CD4-positive, alpha-beta T cell treated with Interleukin-17A for 4 hours (primary cell): Measurements from ENCODE around the gene KDR.

Experiments used
- DNase-seq: peaks from one replicate; pipeline ENCODE4 v3.0.0-alpha.2; 2020; ENCODE audit warnings: mixed read lengths

KDR gene

GRCh38 chr4:55077577-55077976 lies 47.8 kb downstream of the KDR start:
- DNase-seq, result no peak

- no peak for DNase-seq
These were observed 49.3 kb downstream of the KDR start for GRCh38 chr4:55075823-55076716.

- no peak for DNase-seq
These were observed 50.0 kb downstream of the KDR start for GRCh38 chr4:55075376-55075775.

- no peak for DNase-seq
These were observed 51.0 kb downstream of the KDR start for GRCh38 chr4:55074386-55074785.

- DNase-seq, result no peak
These were observed 53.4 kb downstream of the KDR start for GRCh38 chr4:55071951-55072350.

GRCh38 chr4:55069248-55069647 lies 56.1 kb downstream of the KDR start:
- no peak for DNase-seq

GRCh38 chr4:55068522-55068921 lies 56.9 kb downstream of the KDR start:
- DNase-seq, result no peak

- no peak for DNase-seq
These were observed 59.4 kb downstream of the KDR start for GRCh38 chr4:55066018-55066417.

- DNase-seq, result no peak
These were observed 69.9 kb downstream of the KDR start for GRCh38 chr4:55055529-55055928.

GRCh38 chr4:55051532-55051931 lies 73.9 kb downstream of the KDR start:
- DNase-seq, result no peak

- no peak for DNase-seq
These were observed 74.9 kb downstream of the KDR start for GRCh38 chr4:55050418-55050950.

- no peak for DNase-seq
These were observed 87.1 kb downstream of the KDR start for GRCh38 chr4:55038176-55038890.

- no peak for DNase-seq
These were observed 87.7 kb downstream of the KDR start for GRCh38 chr4:55037728-55038127.

- DNase-seq, result no peak
These were observed 89.0 kb downstream of the KDR start for GRCh38 chr4:55036405-55036804.

- DNase-seq, result no peak
These were observed 89.5 kb downstream of the KDR start for GRCh38 chr4:55035892-55036291.

- DNase-seq, result no peak
These were observed 92.1 kb downstream of the KDR start for GRCh38 chr4:55033296-55033695.

GRCh38 chr4:55032788-55033187 lies 92.6 kb downstream of the KDR start:
- DNase-seq, result no peak

- DNase-seq, result no peak
These were observed 93.2 kb downstream of the KDR start for GRCh38 chr4:55032179-55032578.

- DNase-seq, result no peak
These were observed 94.2 kb downstream of the KDR start for GRCh38 chr4:55031158-55031557.

GRCh38 chr4:55030589-55030988 lies 94.8 kb downstream of the KDR start:
- DNase-seq, result no peak

GRCh38 chr4:55029821-55030503 lies 95.4 kb downstream of the KDR start:
- DNase-seq, result no peak

- no peak for DNase-seq
These were observed 96.1 kb downstream of the KDR start for GRCh38 chr4:55029321-55029720.
